CD4-positive, alpha-beta T cell treated with Interleukin-21 for 1 hour (primary cell): Measurements from ENCODE around the gene OSCAR.
"Not testable (repeated sequence)": the region's sequence is repeated elsewhere in the genome, so short reads cannot be mapped to it uniquely, and the experiment has no call there.

Experiments used
- DNase-seq: peaks from one replicate; pipeline ENCODE4 v3.0.0-alpha.2; 2020

Gene OSCAR

GRCh38 chr19:54124393-54124792 lies 23.8 kb upstream of the OSCAR start:
- DNase-seq = no peak

DNA sequence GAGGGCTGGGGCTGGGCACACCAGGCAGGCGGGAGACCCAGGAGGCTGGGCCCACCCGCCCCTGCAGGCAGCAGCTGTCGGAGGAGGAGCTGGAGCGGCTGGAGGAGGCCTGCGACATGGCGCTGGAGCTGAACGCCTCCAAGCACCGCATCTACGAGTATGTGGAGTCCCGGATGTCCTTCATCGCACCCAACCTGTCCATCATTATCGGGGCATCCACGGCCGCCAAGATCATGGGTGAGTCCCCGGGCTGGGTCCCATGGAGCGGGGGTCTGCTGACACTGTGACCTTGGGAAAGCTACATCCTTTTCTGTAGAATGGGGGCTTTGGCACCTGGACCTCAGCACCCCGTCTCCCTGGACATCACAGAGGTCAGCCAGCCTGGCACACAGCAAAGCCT lies 23.1 kb upstream of the OSCAR start:
- DNase-seq = no peak

GRCh38 chr19:54121259-54121658 lies 20.7 kb upstream of the OSCAR start:
- DNase-seq = no peak

- peak; percentile 97 for DNase-seq
Observed at GRCh38 chr19:54115109-54116063, 14.8 kb upstream of the OSCAR start, which contains the start of the genes PRPF31 and TFPT. Gene PRPF31, plus strand, starts transcription at chr19:54115754. Its CDS starts 2,525 bp downstream, at chr19:54118279. Gene TFPT, minus strand, starts transcription at chr19:54115657. Its CDS starts 388 bp downstream, at chr19:54115269.

DNA sequence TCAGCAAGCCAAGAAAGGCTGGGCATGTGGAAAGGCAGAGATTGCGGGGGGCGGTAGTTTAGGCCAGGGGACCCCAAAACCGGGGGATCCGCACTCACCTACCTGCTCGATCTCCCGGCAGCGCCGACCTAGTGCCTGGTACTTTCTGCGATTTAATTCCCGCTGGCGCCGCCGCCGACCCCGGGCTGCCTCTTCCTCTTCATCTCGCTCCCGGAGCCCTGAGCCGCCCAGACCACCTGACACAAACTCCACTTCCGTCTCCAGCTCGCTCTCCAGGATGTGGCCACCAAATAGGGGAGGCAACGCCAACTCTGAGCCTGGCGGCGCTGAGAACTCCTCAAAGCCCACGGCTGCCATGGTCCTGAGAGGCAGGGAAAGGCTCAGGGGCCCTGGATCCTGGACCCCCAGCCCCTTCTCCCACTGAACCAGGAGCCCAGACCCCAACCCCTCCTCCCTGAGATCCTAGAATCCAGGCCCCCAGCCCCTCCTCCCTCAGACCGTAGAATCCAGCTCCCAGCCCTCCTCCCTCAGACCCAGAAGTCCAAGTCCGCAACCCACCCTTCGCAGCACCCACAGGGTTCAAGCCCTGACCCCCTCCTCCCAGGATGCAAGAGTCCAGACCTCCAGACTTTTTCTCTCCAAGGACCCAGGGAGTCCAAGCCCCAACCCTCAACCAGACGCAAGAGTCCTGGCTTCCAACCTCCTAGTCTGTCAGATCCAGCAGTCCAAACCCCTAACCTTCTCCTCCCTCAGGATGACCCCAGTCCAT lies 13.9 kb upstream of the OSCAR start:
- peak; percentile 61 for DNase-seq

- no peak for DNase-seq
Observed at GRCh38 chr19:54109651-54110050, 9.0 kb upstream of the OSCAR start.

DNA sequence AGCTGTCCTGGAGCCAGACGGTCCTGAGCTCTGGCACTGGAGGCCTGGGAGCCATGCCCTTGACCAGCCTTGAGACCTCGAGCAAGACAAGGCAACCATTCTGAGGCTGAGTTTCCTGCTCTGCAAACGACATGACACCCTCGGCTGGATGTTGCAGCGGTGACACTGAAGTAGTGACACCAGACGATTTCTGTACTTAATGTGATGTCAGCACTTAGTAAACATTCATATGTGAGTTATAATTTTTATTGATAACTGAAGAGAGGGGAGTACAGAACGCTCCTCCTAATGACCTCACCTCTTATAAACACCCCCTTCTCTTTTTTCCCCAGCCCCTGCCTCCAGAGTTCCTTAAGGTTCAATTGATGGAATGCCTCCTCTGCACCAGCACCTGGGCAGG lies 7.9 kb upstream of the OSCAR start:
- DNase-seq = no peak

DNA sequence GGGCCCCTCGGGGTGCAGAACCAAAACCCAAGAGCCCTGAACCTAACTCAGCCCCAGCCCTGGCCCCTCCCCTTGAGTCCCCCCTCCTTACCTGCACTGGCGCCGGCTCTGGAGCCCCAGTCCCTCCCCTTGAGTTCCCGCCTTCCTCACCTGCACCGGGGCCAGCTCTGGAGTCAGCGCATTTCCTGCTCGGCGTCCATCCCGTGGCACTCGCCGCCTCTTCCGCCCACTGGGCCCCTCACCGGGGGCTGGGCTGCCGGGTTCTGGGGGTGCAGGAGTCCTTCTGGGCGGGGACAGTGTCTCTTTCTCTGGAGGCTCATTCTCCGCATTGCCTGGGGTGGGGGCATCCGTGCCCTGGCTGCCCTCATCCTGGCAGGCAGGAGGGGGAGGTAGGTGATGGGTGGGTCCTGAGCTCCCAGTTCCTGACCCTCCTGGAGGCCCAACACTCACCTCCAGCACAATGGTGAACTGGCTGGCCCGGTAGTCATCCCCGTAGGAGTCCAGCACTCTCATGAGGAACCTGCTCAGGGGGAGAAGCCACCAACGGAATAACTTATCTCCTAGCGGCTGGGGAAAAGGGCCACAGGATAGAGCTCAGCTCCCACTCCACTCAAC lies 7.4 kb upstream of the OSCAR start:
- no peak for DNase-seq

DNA sequence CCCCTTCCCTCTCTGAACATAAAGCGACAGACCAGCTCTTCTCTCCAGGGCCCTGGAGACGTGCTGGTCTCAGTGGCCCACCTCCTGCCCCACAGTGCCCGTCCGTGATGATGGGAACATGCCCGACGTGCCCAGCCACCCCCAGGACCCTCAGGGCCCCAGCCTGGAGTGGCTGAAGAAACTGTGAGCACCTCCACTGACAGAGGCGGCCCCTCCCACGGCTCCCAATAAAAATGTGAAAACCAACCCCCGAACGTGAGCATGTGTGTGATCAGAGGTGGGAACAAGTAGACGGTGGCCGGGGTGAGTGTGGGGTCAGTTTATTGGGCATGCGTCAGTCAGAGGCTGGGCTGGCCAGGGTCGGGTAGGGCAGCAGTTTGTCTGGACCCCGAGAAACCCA lies 6.1 kb upstream of the OSCAR start:
- DNase-seq = no peak

GRCh38 chr19:54105796-54106195 lies 5.2 kb upstream of the OSCAR start:
- no peak for DNase-seq

DNA sequence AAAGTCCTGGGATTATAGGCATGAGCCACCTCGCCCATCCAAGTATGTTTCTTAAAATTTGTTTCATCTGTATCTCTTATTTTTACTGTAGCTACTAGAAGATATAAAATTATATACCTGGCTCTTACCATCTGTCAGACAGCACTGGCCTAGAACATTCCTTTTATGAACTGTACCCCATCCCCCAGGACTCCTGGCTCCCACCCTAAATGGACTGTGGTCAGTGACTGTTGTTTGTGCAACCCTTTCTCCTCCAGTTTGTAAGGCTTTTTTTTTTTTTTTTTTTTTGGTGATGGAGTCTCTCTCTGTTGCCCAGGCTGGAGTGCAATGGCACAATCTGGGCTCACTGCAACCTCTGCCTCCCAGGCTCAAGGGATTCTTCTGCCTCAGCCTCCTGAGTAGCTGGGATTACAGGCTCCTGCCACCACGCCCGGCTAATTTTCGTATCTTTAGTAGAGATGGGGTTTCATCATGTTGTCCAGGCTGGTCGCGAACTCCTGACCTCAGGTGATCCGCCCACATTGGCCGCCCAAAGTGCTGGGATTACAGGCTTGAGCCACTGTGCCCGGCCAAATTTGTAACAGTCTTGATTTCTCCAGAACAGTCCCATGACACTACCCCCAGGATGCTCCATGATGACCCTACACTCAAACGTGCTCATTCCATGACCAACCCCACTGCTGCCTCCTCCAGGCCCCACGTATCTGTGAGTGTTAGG lies 4.6 kb upstream of the OSCAR start:
- no peak for DNase-seq

- peak; percentile 99 for DNase-seq
Observed at GRCh38 chr19:54102421-54103169, 2.0 kb upstream of the OSCAR start, which contains the start of gene NDUFA3. Gene NDUFA3, plus strand, starts transcription at chr19:54102855. Its CDS starts 24 bp downstream, at chr19:54102879.

- DNase-seq = not testable (repeated sequence)
Observed at GRCh38 chr19:54099903-54100255, 724 bp downstream of the OSCAR start.

GRCh38 chr19:54099190-54099902 lies 1.3 kb downstream of the OSCAR start:
- no peak for DNase-seq

GRCh38 chr19:54096617-54097106 lies 3.9 kb downstream of the OSCAR start:
- peak; percentile 55 for DNase-seq

DNA sequence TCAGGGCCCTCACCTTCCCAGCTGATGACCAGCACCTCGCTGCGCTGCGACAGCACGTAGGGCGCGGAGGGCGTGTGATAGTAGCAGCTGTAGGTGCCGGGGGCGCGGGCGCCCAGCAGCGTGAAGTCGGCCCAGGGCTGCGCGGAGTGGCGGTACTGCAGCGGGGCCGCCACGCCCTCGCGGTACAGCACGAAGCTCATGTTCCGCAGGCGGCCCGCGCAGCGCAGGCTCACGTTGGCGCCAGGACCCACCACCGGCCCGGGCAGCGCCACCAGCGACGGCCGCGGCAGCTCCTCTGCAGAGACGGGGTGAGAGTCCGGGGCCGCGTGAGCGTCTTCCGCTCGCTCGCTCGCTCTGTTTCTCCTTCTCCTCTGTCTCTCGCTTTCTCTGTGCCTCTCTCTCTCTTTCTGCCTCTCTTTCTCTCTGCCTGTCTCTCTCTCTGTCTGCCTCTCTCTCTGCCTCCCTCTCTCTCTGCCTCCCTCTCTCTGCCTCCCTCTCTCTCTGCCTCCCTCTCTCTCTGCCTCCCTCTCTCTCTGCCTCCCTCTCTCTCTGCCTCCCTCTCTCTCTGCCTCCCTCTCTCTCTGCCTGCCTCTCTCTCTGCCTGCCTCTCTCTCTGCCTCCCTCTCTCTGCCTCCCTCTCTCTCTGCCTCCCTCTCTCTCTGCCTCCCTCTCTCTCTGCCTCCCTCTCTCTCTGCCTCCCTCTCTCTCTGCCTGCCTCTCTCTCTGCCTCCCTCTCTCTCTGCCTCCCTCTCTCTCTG lies 4.6 kb downstream of the OSCAR start:
- DNase-seq = peak; percentile 59

- DNase-seq = no peak
Observed at GRCh38 chr19:54095136-54095858, 5.3 kb downstream of the OSCAR start.

GRCh38 chr19:54094426-54095000 lies 6.1 kb downstream of the OSCAR start:
- no peak for DNase-seq

DNA sequence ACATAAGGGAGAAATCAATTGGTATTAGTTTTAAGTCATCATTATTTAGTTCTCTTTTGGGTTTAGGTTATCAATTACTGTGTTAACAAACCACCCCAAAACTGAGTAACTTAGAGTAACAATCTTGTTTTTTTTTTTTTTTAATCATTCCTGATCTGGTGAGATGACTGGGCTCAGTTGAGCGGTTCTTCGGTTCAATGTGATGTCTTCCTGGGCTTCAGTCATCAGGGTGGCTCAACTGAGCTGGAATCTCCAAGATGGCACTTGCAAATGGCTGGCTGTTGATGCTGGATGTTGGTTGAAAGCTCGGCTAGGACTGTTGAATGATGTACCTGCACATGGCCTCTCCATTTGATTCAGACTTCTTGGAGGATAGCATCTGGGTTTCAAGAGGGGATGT lies 16.2 kb downstream of the OSCAR start:
- DNase-seq = no peak
